ENCODE measurements around the gene PPFIA1. TPM values are rescaled to one million over a fixed set of nuclear protein-coding genes. Genes with fewer than 3 reads are reported as not detected.
"Not testable (repeated sequence)": the region's sequence is repeated elsewhere in the genome, so short reads cannot be mapped to it uniquely, and the experiment has no call there.

The PPFIA1 gene
- total RNA-seq, 1 experiment from 2014 or later: 20.5 TPM

GRCh38 chr11:70247042-70247709 lies 23.3 kb upstream of the PPFIA1 start:
- in situ Hi-C loops (cut with HindIII; ENCODE audit: low pct_unique_long_range_greater_than_20kb, low sequenced_read_pairs): no loop called here
- DNase-seq (ENCODE audit: low read depth): no peak

GRCh38 chr11:70247710-70248072 lies 22.8 kb upstream of the PPFIA1 start:
- DNase-seq (ENCODE audit: low read depth): peak; percentile 47
- in situ Hi-C loops (cut with HindIII; ENCODE audit: low pct_unique_long_range_greater_than_20kb, low sequenced_read_pairs): no loop called here

- DNase-seq (ENCODE audit: low read depth): no peak
- in situ Hi-C loops (cut with HindIII; ENCODE audit: low pct_unique_long_range_greater_than_20kb, low sequenced_read_pairs): no loop called here
Observed at GRCh38 chr11:70250876-70251658, 19.4 kb upstream of the PPFIA1 start.

- DNase-seq (ENCODE audit: low read depth): no peak
- in situ Hi-C loops (cut with HindIII; ENCODE audit: low pct_unique_long_range_greater_than_20kb, low sequenced_read_pairs): no loop called here
Observed at GRCh38 chr11:70251659-70252321, 18.7 kb upstream of the PPFIA1 start.

GRCh38 chr11:70252844-70253243 lies 17.6 kb upstream of the PPFIA1 start:
- no peak for DNase-seq (ENCODE audit: low read depth)
- in situ Hi-C loops (cut with HindIII; ENCODE audit: low pct_unique_long_range_greater_than_20kb, low sequenced_read_pairs): no loop called here

- in situ Hi-C loops (cut with HindIII; ENCODE audit: low pct_unique_long_range_greater_than_20kb, low sequenced_read_pairs): no loop called here
- DNase-seq (ENCODE audit: low read depth): no peak
Observed at GRCh38 chr11:70255477-70256116, 14.9 kb upstream of the PPFIA1 start.

- in situ Hi-C loops (cut with HindIII; ENCODE audit: low pct_unique_long_range_greater_than_20kb, low sequenced_read_pairs): not testable (repeated sequence)
Observed at GRCh38 chr11:70259077-70259476, 11.4 kb upstream of the PPFIA1 start.

GRCh38 chr11:70262951-70263350 lies 7.5 kb upstream of the PPFIA1 start:
- DNase-seq (ENCODE audit: low read depth): no peak
- in situ Hi-C loops (cut with HindIII; ENCODE audit: low pct_unique_long_range_greater_than_20kb, low sequenced_read_pairs): no loop called here

More at GRCh38 chr11:70259077-70259476, 11.4 kb upstream of the PPFIA1 start:
- DNase-seq (ENCODE audit: low read depth): not testable (repeated sequence)

- in situ Hi-C loops (cut with HindIII; ENCODE audit: low pct_unique_long_range_greater_than_20kb, low sequenced_read_pairs): no loop called here
- no peak for DNase-seq (ENCODE audit: low read depth)
Observed at GRCh38 chr11:70263363-70263762, 7.1 kb upstream of the PPFIA1 start.

GRCh38 chr11:70265341-70265740 lies 5.1 kb upstream of the PPFIA1 start:
- DNase-seq (ENCODE audit: low read depth): no peak
- in situ Hi-C loops (cut with HindIII; ENCODE audit: low pct_unique_long_range_greater_than_20kb, low sequenced_read_pairs): no loop called here

- no peak for DNase-seq (ENCODE audit: low read depth)
- in situ Hi-C loops (cut with HindIII; ENCODE audit: low pct_unique_long_range_greater_than_20kb, low sequenced_read_pairs): no loop called here
Observed at GRCh38 chr11:70267405-70267950, 3.0 kb upstream of the PPFIA1 start.

GRCh38 chr11:70268526-70268925 lies 2.0 kb upstream of the PPFIA1 start:
- DNase-seq (ENCODE audit: low read depth): no peak
- in situ Hi-C loops (cut with HindIII; ENCODE audit: low pct_unique_long_range_greater_than_20kb, low sequenced_read_pairs): no loop called here

GRCh38 chr11:70270877-70271648 lies 573 bp downstream of the PPFIA1 start:
- DNase-seq (ENCODE audit: low read depth): peak; percentile 27
- in situ Hi-C loops (cut with HindIII; ENCODE audit: low pct_unique_long_range_greater_than_20kb, low sequenced_read_pairs): no loop called here

GRCh38 chr11:70271649-70271953 lies 1.1 kb downstream of the PPFIA1 start:
- in situ Hi-C loops (cut with HindIII; ENCODE audit: low pct_unique_long_range_greater_than_20kb, low sequenced_read_pairs): no loop called here
- DNase-seq (ENCODE audit: low read depth): no peak

- in situ Hi-C loops (cut with HindIII; ENCODE audit: low pct_unique_long_range_greater_than_20kb, low sequenced_read_pairs): no loop called here
- no peak for DNase-seq (ENCODE audit: low read depth)
Observed at GRCh38 chr11:70272009-70272408, 1.5 kb downstream of the PPFIA1 start.

- in situ Hi-C loops (cut with HindIII; ENCODE audit: low pct_unique_long_range_greater_than_20kb, low sequenced_read_pairs): no loop called here
- DNase-seq (ENCODE audit: low read depth): no peak
Observed at GRCh38 chr11:70278994-70279393, 8.5 kb downstream of the PPFIA1 start.

GRCh38 chr11:70281156-70281609 lies 10.7 kb downstream of the PPFIA1 start:
- DNase-seq (ENCODE audit: low read depth): no peak
- in situ Hi-C loops (cut with HindIII; ENCODE audit: low pct_unique_long_range_greater_than_20kb, low sequenced_read_pairs): no loop called here

- no peak for DNase-seq (ENCODE audit: low read depth)
- in situ Hi-C loops (cut with HindIII; ENCODE audit: low pct_unique_long_range_greater_than_20kb, low sequenced_read_pairs): no loop called here
Observed at GRCh38 chr11:70282012-70282411, 11.5 kb downstream of the PPFIA1 start.
